SU-DHL-6 (cell line): ENCODE results near the gene IGLL5.

Source experiments
- CTCF ChIP-seq: fragments of 200-600 bp; sonication (generic); IDR thresholded peaks from one replicate; pipeline ENCODE4 v1.5.1; 2017; ENCODE audit warnings: antibody characterized with exemption, mild to moderate bottlenecking, low read length, moderate library complexity; ENCODE audit not compliant: insufficient read depth, poor library complexity, severe bottlenecking
- EZH2phosphoT487 ChIP-seq: fragments of 200-600 bp; sonication (generic), shearing (Covaris generic); conservative IDR thresholded peaks from 2 replicates; pipeline ENCODE4 v1.6.1; 2018; ENCODE audit warnings: mild to moderate bottlenecking, antibody characterized with exemption, low read length, moderate library complexity, mixed read lengths

GRCh38 chr22:22856364-22856763 lies 31.3 kb upstream of the IGLL5 start:
- no peak for TF ChIP-seq CTCF
- no peak for TF ChIP-seq EZH2phosphoT487
